ENCODE measurements around the gene IL11.
"Not testable (repeated sequence)": the region's sequence is repeated elsewhere in the genome, so short reads cannot be mapped to it uniquely, and the experiment has no call there.

The IL11 gene

DNA sequence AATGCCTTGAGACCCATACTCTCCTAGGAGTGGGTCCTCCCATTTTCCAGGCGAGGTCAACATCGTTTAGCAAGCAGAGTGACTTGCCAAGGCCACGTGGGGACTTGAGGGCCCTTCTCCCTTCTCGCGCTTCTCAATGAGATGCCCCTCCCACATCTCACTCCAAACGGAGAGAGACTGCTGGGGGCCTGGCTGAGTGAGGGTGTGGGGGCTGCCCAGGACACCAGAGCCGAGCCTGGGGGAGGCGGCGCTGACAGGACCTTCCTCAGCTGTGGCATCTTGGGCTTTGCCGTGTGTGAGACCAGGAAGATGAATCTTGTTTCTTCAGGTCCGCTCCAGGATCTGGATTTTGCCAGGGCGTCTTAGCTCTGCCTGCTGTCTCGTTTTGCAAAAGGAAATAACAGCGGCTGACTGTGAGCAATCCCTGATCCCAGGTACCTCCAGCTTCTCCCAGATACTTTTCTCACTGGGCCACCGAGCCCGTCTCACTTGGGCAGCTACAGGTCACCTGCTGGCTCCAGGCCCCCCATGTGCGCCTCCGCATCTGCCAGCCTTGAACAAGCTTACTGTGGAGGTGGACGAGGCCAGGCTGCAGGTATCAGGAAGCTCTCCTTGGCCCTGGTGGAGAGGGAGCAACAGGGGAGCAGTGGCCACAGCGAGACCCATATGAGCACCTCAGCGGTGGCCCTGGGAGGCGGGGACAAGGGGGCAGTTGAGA is 21.8 kb downstream of the IL11 start:
- no peak for DNase-seq

- DNase-seq, result no peak
These were observed 22.7 kb downstream of the IL11 start for GRCh38 chr19:55347442-55348009.

GRCh38 chr19:55346725-55347441 is 23.4 kb downstream of the IL11 start:
- no peak for DNase-seq

DNA sequence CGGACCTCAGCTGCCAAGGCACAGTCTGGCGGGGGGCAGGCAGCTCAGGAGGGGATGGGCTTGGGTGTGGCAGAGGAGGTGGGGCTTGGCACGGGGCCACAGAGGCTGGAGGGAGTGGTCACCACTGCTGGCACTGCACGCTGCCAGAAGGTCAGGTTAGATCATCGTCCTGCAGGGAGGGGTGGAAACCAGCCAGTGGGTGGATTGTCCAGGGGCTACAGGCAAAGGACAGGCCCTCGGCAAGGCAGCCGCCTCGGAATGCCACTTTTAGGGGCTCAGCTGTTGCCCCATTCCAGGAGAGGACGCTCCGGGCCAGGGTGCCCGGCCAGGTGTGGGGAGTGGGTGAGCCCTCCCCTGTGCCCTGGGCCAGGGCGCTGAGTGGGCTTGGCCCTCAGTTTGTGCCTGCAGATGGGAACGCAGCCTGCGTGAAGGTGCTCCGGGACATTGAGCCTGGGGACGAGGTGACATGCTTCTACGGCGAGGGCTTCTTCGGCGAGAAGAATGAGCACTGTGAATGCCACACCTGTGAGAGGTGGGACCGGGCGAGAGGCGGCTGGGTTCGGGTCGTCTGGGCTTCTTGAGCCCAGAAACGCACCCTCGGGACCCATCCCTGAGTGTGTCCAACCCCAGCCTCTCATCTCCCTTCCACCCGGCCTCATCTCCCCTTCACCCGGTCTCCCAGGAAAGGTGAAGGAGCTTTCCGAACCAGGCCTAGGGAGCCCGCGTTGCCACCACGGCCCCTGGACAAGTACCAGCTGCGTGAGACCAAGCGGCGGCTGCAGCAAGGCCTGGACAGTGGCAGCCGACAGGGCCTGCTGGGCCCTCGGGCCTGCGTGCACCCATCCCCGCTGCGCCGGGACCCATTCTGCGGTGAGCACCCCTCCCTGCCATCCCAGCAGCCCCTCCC is 24.2 kb downstream of the IL11 start:
- DNase-seq, result no peak

DNA sequence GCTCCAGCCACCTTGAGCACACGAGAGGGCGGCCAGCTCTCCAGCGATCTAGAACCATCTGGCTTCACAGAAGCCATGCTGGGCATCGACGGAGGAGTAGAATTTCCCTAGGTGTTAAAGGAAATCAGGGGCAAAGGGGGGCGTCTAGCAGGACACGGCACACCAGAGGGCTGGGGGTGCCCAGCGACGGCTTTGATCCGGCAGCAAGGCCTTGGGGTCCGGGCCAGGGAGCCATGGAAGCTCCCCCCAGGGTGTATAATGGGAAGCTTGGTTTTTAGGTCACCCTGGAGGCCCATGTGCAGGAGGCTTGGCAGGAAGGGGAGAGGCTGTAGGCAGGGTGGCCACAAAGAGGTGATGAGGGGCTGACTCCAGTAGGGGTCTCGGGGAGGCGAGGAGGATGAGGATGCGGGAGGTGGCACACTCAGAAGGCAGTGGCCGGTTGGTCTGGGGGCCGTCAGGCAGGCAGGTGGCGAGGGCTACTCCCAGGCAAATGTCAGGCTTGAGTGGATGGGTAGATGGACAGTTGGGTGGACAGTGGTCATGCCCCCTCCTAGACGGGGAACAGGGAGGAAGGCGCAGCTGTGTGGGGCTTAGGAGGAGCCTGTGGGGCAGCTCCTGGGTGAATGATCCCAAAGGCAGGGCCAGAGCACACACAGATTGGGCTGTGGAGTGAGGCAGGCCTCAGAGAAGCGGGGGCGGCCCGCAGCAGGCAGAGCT is 25.0 kb downstream of the IL11 start:
- DNase-seq, result no peak

DNA sequence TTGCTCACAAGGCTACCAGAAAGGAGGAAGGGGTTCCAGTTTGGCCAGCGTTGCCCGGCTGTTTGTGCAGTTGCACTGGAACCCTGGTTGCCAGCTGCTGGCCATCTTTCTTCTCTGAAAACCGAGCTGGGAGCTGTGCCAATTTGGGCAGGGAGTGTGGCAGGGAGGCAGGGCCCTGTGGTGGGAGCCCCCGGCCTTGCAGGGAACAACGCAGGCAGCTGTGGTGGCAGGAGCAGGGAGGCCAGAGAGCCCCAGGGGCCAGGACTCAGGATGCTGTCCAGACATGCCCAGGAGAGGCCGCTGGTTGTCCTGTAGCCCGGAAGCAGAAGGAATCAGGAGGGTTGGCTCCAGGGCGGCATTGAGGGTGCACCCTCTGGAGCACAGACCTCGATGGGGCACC is 25.8 kb downstream of the IL11 start:
- DNase-seq, result no peak

GRCh38 chr19:55341595-55342531 is 28.4 kb downstream of the IL11 start:
- no peak for DNase-seq

DNA sequence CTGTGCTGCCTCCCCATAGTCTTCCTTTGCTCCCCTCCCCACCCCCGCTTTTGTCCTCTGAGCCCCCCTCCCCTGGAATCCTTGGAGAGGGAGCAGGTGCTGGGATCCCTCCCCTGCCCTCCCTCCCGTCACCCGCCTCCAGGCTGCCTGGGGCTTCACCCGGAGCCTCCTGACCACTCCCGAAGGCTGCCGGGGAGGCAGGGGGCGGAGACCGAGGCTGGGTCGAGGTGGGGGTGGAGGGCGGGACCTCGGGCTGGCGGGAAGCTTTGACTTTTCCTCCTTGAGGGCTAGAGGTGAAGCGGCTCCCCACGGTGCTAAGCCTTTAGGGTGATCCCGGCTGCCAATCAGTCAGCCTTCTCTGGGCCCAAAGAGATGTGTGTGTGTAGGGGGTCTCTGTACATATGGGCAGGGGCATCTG is 29.1 kb downstream of the IL11 start:
- DNase-seq, result peak; percentile 90

DNA sequence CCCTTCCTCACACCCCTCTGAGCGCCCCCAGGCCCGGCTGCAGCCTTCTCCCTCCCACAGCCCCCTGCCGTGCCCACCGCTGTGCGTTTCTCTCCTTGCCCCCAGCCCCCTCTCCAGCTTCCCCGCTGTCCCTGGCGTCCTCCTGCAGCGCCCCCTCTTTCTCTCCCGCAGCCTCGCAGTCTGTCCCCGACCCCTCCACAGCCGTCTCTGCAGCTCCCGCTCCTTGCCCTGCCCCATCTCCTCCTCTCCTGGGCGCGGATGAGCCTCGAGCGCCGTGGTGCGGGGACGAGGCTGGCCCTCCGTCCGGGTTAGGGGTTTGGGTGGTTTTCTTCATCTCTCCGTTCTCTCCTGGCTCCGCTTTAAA is 29.5 kb downstream of the IL11 start:
- DNase-seq, result peak; percentile 75

- peak; percentile 74 for DNase-seq
These were observed 30.1 kb downstream of the IL11 start for GRCh38 chr19:55339889-55340783.

GRCh38 chr19:55339105-55339888 is 31.0 kb downstream of the IL11 start, which contains the start of gene KMT5C:
TSS of gene KMT5C (plus strand) at chr19:55339876. CDS start at chr19:55341937, 2,061 bp downstream.
- peak; percentile 100 for DNase-seq

DNA sequence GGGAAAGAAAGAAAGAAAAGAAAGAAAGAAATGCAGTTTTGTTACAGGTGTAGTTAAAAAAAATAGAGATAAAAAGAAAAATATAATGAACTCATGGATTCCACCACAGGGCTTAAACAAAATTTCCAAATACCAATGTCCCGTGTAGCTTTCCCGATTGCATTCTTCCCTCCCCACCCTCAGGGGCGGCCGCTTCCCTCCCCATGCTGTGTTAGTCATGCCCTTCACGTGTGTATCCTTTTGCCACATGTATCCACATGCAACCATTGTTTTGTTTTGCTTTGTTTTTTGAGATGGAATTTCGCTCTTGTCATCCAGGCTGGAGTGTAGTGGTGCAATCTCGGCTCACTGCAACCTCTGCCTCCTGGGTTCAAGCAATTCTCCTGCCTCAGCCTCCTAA is 34.2 kb downstream of the IL11 start:
- DNase-seq, result no peak

- DNase-seq, result peak; percentile 93
These were observed 36.4 kb downstream of the IL11 start for GRCh38 chr19:55333870-55334269.

DNA sequence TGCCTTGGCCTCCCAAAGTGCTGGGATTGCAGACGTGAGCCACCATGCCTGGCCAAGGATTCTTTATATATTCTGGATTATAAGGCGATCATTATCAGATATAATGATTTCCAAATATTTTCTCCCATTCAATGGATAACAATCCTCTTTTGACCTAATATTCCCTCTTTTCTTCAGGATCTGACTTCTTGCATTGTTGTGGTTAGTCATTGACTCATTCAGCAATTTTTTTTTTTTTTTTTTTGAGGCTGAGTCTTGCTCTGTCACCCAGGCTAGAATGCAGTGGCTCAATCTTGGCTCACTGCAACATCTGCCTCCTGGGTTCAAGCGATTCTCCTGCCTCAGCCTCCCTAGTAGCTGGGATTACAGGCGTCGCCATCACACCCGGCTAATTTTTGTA is 40.5 kb downstream of the IL11 start:
- not testable (repeated sequence) for DNase-seq

GRCh38 chr19:55328774-55329318 is 41.4 kb downstream of the IL11 start:
- peak; percentile 58 for DNase-seq

DNA sequence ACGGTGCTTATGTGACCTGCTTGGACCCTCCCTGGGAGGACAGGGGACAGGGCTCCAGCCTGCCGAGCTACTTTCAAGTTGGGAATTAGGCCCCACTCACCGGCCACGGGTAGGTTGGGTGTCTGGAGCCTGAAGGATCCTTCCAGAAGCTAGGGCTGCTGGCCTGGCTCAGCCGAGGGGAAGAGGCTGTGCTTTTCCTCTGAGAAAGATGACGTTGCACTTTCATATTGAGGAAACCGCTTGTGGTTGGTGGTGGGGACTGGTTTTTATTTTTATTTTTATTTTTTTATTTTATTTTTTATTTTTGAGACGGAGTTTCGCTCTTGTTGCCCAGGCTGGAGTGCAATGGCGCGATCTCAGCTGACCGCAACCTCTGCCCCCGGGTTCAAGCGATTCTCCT is 45.1 kb downstream of the IL11 start, which contains the start of gene TMEM150B:
Gene TMEM150B (minus strand): TSS at position 170 of the 400 bp plus-strand sequence. CDS start 4,305 bp downstream, outside the sequence.
- DNase-seq, result no peak

GRCh38 chr19:55324662-55325061 is 45.6 kb downstream of the IL11 start:
- no peak for DNase-seq

GRCh38 chr19:55322204-55322885 is 47.9 kb downstream of the IL11 start:
- DNase-seq, result no peak
